GM23248 (cell line): Measurements from ENCODE around the gene SAMD8. TPM values are rescaled to one million over a fixed set of nuclear protein-coding genes. Genes with fewer than 3 reads are reported as not detected.
"Not testable (repeated sequence)": the region's sequence is repeated elsewhere in the genome, so short reads cannot be mapped to it uniquely, and the experiment has no call there.

Experiments used
- DNase-seq: peaks from one replicate; pipeline ENCODE4 v3.0.0-alpha.2; 2015
- H2AFZ ChIP-seq: fragments of 200-600 bp; sonication (generic); 2 replicates; pipeline ENCODE4 v1.6.1; 2016; ENCODE audit warnings: antibody characterized with exemption
- H3F3A ChIP-seq: fragments of 200-600 bp; sonication (generic); 2 replicates; pipeline ENCODE4 v1.6.1; 2016; ENCODE audit warnings: mild to moderate bottlenecking, antibody characterized with exemption, mixed run types; ENCODE audit not compliant: insufficient read depth
- H3K27ac ChIP-seq: fragments of 200-600 bp; sonication (generic); 2 replicates; pipeline ENCODE4 v1.5.1; 2016; ENCODE audit warnings: mild to moderate bottlenecking
- H3K27me3 ChIP-seq: fragments of 200-600 bp; sonication (generic); replicated peaks from 2 replicates; pipeline ENCODE4 v1.6.1; 2016; ENCODE audit warnings: mild to moderate bottlenecking; ENCODE audit not compliant: insufficient read depth
- H3K36me3 ChIP-seq: fragments of 200-600 bp; sonication (generic); 2 replicates; pipeline ENCODE4 v1.6.1; 2016; ENCODE audit warnings: low read depth, mild to moderate bottlenecking
- H3K4me1 ChIP-seq: fragments of 200-600 bp; sonication (generic); 2 replicates; pipeline ENCODE4 v1.6.1; 2016; ENCODE audit warnings: mild to moderate bottlenecking; ENCODE audit not compliant: insufficient read depth
- H3K4me2 ChIP-seq: fragments of 200-600 bp; sonication (generic); one replicate; pipeline ENCODE4 v1.6.1; 2016; ENCODE audit warnings: mild to moderate bottlenecking; ENCODE audit not compliant: unreplicated experiment
- H3K4me3 ChIP-seq: fragments of 200-600 bp; sonication (generic); 2 replicates; pipeline ENCODE4 v1.5.1; 2016; ENCODE audit warnings: mild to moderate bottlenecking
- H3K79me2 ChIP-seq: fragments of 200-600 bp; sonication (generic); 2 replicates; pipeline ENCODE4 v1.6.1; 2016; ENCODE audit warnings: mild to moderate bottlenecking; ENCODE audit not compliant: insufficient read depth
- H3K9ac ChIP-seq: fragments of 200-600 bp; sonication (generic); 2 replicates; pipeline ENCODE4 v1.6.1; 2016; ENCODE audit warnings: mild to moderate bottlenecking
- H3K9me2 ChIP-seq: fragments of 200-600 bp; sonication (generic); 2 replicates; pipeline ENCODE4 v1.6.1; 2016; ENCODE audit warnings: mixed run types, mild to moderate bottlenecking, moderate library complexity; ENCODE audit not compliant: insufficient read depth
- H3K9me3 ChIP-seq: fragments of 200-600 bp; sonication (generic); one replicate; pipeline ENCODE4 v1.6.1; 2017; ENCODE audit warnings: low read depth
- H4K20me1 ChIP-seq: fragments of 200-600 bp; sonication (generic); 2 replicates; pipeline ENCODE4 v1.6.0; 2016; ENCODE audit not compliant: insufficient read depth
- EZH2 ChIP-seq: fragments of 200-600 bp; sonication (generic); IDR thresholded peaks from 2 replicates; pipeline ENCODE4 v1.6.1; 2018; ENCODE audit warnings: antibody characterized with exemption, mild to moderate bottlenecking; ENCODE audit not compliant: insufficient read depth, poor library complexity, severe bottlenecking
- EZH2phosphoT487 ChIP-seq: fragments of 200-600 bp; sonication (generic); IDR thresholded peaks from 2 replicates; pipeline ENCODE4 v1.6.1; 2018; ENCODE audit warnings: antibody characterized with exemption, moderate library complexity, mild to moderate bottlenecking, low read depth; ENCODE audit not compliant: insufficient read depth
- WGBS, 2 experiments: methylation state at CpG; one replicate each; pipeline ENCODE4 v1.1.6; 2015 to 2017; ENCODE audit warnings: low lambda C conversion rate in 2 of 2, low coverage in 1 of 2; ENCODE audit errors: missing lambda C conversion rate in 2 of 2; 5-methylcytosine and 5-hydroxymethylcytosine counted together
- in situ Hi-C: fragments of 300-500 bp; cut with MboI; formaldehyde crosslinking; loops from 2 replicates; pipeline ENCODE4 v1.15.0; 2020
- polyA plus RNA-seq: library from polyadenylated mRNA; unstranded; fragments of >200 nt; fragmentation: Nextera tagmentation; extraction: Ambion mirVana; gene quantifications from 2 replicates; pipeline ENCODE4 v1.2.1, GENCODE V29; 2016
- total RNA-seq: library from RNA; depleted of rRNA; stranded (reverse); fragments of >200 nt; shearing (Covaris generic); gene quantifications from 2 replicates; pipeline ENCODE4 v1.2.3, GENCODE V29; 2014

Gene SAMD8
- total and polyA plus RNA-seq, 2 experiments from 2014 or later = 16.9 to 30.5 TPM

- 66 to 69% methylated on average over 2 of the region's 2 CpGs for WGBS, 2 experiments
- Histone ChIP-seq H4K20me1 (no peaks in the 10 kb centered on the region), H3K36me3 (peaks cover 21% of the 10 kb centered on the region), H3K4me3 (no peak overlapping the region), H3K4me1 (peaks cover 12% of the 10 kb centered on the region), H3K9me3 (no peaks in the 10 kb centered on the region), H2AFZ (no peak overlapping the region), H3K4me2 (no peak overlapping the region), H3K9ac (no peak overlapping the region), H3K9me2 (no peaks in the 10 kb centered on the region), H3K79me2 (0 out of 2 replicates have a peak, but pooled peaks cover 7% of the 10 kb centered on the region), H3F3A (0 out of 2 replicates have a peak, but pooled peaks cover 8% of the 10 kb centered on the region), H3K27me3 (no peaks in the 10 kb centered on the region), H3K27ac (peak overlapping the region; percentile 9; the same call in 1 of the 2 replicates)
- in situ Hi-C loops = no loop called here
- TF ChIP-seq EZH2 = no peak
- no peak for TF ChIP-seq EZH2phosphoT487
- DNase-seq = peak; percentile 42
These were observed 69.1 kb downstream of the SAMD8 start for GRCh38 chr10:75180592-75180991.

GRCh38 chr10:75181073-75181472 lies 69.6 kb downstream of the SAMD8 start:
- Histone ChIP-seq H3K36me3 (peaks cover 16% of the 10 kb centered on the region), H3F3A (0 out of 2 replicates have a peak, but pooled peaks cover 8% of the 10 kb centered on the region), H3K79me2 (0 out of 2 replicates have a peak, but pooled peaks cover 7% of the 10 kb centered on the region), H3K9me3 (no peaks in the 10 kb centered on the region), H3K4me3 (no peak overlapping the region), H3K27me3 (no peaks in the 10 kb centered on the region), H3K4me2 (no peak overlapping the region), H3K4me1 (peaks cover 12% of the 10 kb centered on the region), H4K20me1 (no peaks in the 10 kb centered on the region), H3K9ac (no peak overlapping the region), H3K27ac (no peak overlapping the region), H3K9me2 (no peaks in the 10 kb centered on the region), H2AFZ (no peak overlapping the region)
- DNase-seq = peak; percentile 26
- WGBS, 2 experiments = 88 to 95% methylated on average over 1 of the region's 1 CpG
- in situ Hi-C loops = no loop called here
- no peak for TF ChIP-seq EZH2
- TF ChIP-seq EZH2phosphoT487 = no peak

GRCh38 chr10:75186310-75186709 lies 74.9 kb downstream of the SAMD8 start:
- WGBS, 2 experiments = 73 to 78% methylated on average over 4 of the region's 4 CpGs
- Histone ChIP-seq H3K4me1 (peaks cover 2% of the 10 kb centered on the region; the same call in 1 of the 2 replicates), H3K9me3 (no peaks in the 10 kb centered on the region), H3K4me2 (no peak overlapping the region), H2AFZ (no peak overlapping the region), H3K79me2 (no peaks in the 10 kb centered on the region), H3K9me2 (no peaks in the 10 kb centered on the region), H3F3A (0 out of 2 replicates have a peak, but pooled peaks cover 9% of the 10 kb centered on the region), H3K27ac (no peak overlapping the region), H3K36me3 (no peaks in the 10 kb centered on the region), H3K27me3 (no peaks in the 10 kb centered on the region), H4K20me1 (no peaks in the 10 kb centered on the region), H3K4me3 (no peak overlapping the region), H3K9ac (no peak overlapping the region)
- TF ChIP-seq EZH2phosphoT487 (no peak), EZH2 (no peak)
- in situ Hi-C loops = loop anchor here (5.0 kb wide), 1 partner anchor 46 kb away; no protein-coding TSS in a partner anchor
- DNase-seq = no peak

- WGBS, 2 experiments = 61 to 63% methylated on average over 3 of the region's 3 CpGs
- H3K9ac ChIP-seq = no peak overlapping the region
- no peaks in the 10 kb centered on the region for H3K9me2 ChIP-seq
- H2AFZ ChIP-seq = no peak overlapping the region
- no peaks in the 10 kb centered on the region for H3K79me2 ChIP-seq
- no peaks in the 10 kb centered on the region for H3K36me3 ChIP-seq
- H3K4me3 ChIP-seq = no peak overlapping the region
- H3K27me3 ChIP-seq = no peaks in the 10 kb centered on the region
- DNase-seq = peak; percentile 77
- H4K20me1 ChIP-seq = no peaks in the 10 kb centered on the region
- no peak overlapping the region for H3K27ac ChIP-seq
- H3F3A ChIP-seq = peaks cover 20% of the 10 kb centered on the region; the same call in 1 of the 2 replicates
- no peaks in the 10 kb centered on the region for H3K9me3 ChIP-seq
- no peak for TF ChIP-seq EZH2
- no peak for TF ChIP-seq EZH2phosphoT487
- H3K4me2 ChIP-seq = no peak overlapping the region
- H3K4me1 ChIP-seq = peaks cover 14% of the 10 kb centered on the region
- in situ Hi-C loops = loop anchor here (5.0 kb wide), 1 partner anchor 44 kb away; no protein-coding TSS in a partner anchor
These were observed 76.5 kb downstream of the SAMD8 start for GRCh38 chr10:75187961-75188426.

GRCh38 chr10:75188522-75188921 lies 77.1 kb downstream of the SAMD8 start:
- H3K9me3 ChIP-seq, H4K20me1 ChIP-seq, H3K4me2 ChIP-seq, H3K9me2 ChIP-seq, H3K9ac ChIP-seq, H3K4me3 ChIP-seq, H3K36me3 ChIP-seq, H3K79me2 ChIP-seq, H2AFZ ChIP-seq, H3K27me3 ChIP-seq, DNase-seq, H3K27ac ChIP-seq: not testable (repeated sequence)
- Histone ChIP-seq H3F3A (peaks cover 20% of the 10 kb centered on the region; the same call in 1 of the 2 replicates), H3K4me1 (peaks cover 14% of the 10 kb centered on the region)
- in situ Hi-C loops = loop anchor here (5.0 kb wide), 1 partner anchor 44 kb away; no protein-coding TSS in a partner anchor
- 90 to 91% methylated on average over 9 of the region's 9 CpGs for WGBS, 2 experiments
